HUDEP-2 (cell line): Measurements from ENCODE around the gene PARVG.

Source experiments
- DNase-seq, 76 experiments: peaks; one replicate each; lab custom pipeline; 2025; ENCODE audit not compliant: unreplicated experiment in 76 of 76; lab: John Stamatoyannopoulos, UW

PARVG gene

GRCh38 chr22:44153710-44154109 lies 27.0 kb upstream of the PARVG start:
- DNase-seq = no peak

- no peak for DNase-seq
These were observed 26.2 kb upstream of the PARVG start for GRCh38 chr22:44154436-44154942.

- no peak for DNase-seq
These were observed 25.6 kb upstream of the PARVG start for GRCh38 chr22:44155115-44155514.

GRCh38 chr22:44157916-44158618 lies 22.7 kb upstream of the PARVG start:
- DNase-seq = no peak

- no peak for DNase-seq
These were observed 21.9 kb upstream of the PARVG start for GRCh38 chr22:44158816-44159215.

- no peak for DNase-seq
These were observed 21.5 kb upstream of the PARVG start for GRCh38 chr22:44159221-44159620.

- DNase-seq = no peak
These were observed 20.9 kb upstream of the PARVG start for GRCh38 chr22:44159811-44160210.

- DNase-seq = no peak
These were observed 20.3 kb upstream of the PARVG start for GRCh38 chr22:44160421-44160820.

- DNase-seq = no peak
These were observed 19.1 kb upstream of the PARVG start for GRCh38 chr22:44161673-44162072.

GRCh38 chr22:44162960-44163359 lies 17.8 kb upstream of the PARVG start:
- no peak for DNase-seq

GRCh38 chr22:44163536-44163935 lies 17.2 kb upstream of the PARVG start:
- DNase-seq = no peak

GRCh38 chr22:44164031-44164430 lies 16.7 kb upstream of the PARVG start:
- no peak for DNase-seq

- no peak for DNase-seq
These were observed 15.3 kb upstream of the PARVG start for GRCh38 chr22:44165286-44165874.

- no peak for DNase-seq
These were observed 14.0 kb upstream of the PARVG start for GRCh38 chr22:44166498-44167276.

GRCh38 chr22:44167501-44167900 lies 13.2 kb upstream of the PARVG start:
- DNase-seq = no peak

GRCh38 chr22:44168206-44168605 lies 12.5 kb upstream of the PARVG start:
- DNase-seq = no peak

GRCh38 chr22:44170470-44170869 lies 10.3 kb upstream of the PARVG start:
- DNase-seq = no peak

GRCh38 chr22:44171561-44171960 lies 9.2 kb upstream of the PARVG start:
- no peak for DNase-seq

GRCh38 chr22:44172370-44173108 lies 8.2 kb upstream of the PARVG start:
- no peak for DNase-seq

GRCh38 chr22:44173154-44173553 lies 7.6 kb upstream of the PARVG start:
- no peak for DNase-seq

- DNase-seq = no peak
These were observed 5.0 kb upstream of the PARVG start for GRCh38 chr22:44175676-44176075.
